ENCODE data around the gene HES4.

- TF ChIP-seq CTCF (IDR thresholded peaks at IDR 0.05): no peak
- no peak for TF ChIP-seq POLR2A (IDR thresholded peaks at IDR 0.05)
Measured at GRCh38 chr1:1045129-1045528, 45.2 kb upstream of the HES4 start.

Data from lower leg skin (tissue), 3 donors.